ENCODE results near the gene RASGRP2. TPM values are rescaled to one million over a fixed set of nuclear protein-coding genes. Genes with fewer than 3 reads are reported as not detected.

The RASGRP2 gene
- total RNA-seq, 4 donors from 2014 or later: 34.5 to 84.9 (median 41.1) TPM

DNA sequence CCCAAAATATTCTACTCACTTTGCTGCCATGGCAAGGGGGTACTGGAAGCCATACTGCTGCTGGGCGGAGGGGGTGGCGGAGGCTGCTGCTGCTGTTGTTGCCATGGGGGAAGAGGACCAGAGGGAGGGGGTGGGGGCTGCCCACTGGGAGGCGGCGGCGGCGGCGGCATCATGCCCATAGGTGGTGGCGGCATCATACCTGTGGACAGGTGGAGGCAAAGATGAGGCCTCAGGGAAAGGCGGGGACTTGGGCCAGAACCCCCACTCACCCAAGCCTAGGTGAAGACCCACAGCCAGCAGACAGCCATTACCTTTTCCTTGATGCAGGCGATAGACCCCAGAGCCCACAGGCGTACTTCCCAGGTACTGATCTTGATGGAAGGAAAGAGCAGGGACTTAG, 22.9 kb upstream of the RASGRP2 start:
- Histone ChIP-seq H3K27ac (peak overlapping the region; percentile 4 to 86 (median 80)), H3K4me3 (no peak overlapping the region), H3K27me3 (no peaks in the 10 kb centered on the region), H3K9me3 (no peaks in the 10 kb centered on the region), H3K36me3 (peaks cover 23 to 98% of the 10 kb centered on the region in 2 donors), H3K4me1 (peaks cover 6 to 89% (median 31%) of the 10 kb centered on the region in 3 donors)
- WGBS, 2 donors (ENCODE audit: low coverage in 1 of 2): no CpG with 5 or more reads among the region's 11 CpGs
- TF ChIP-seq EP300 (IDR thresholded peaks at IDR 0.05) (no peak), POLR2A (IDR thresholded peaks at IDR 0.05) (no peak), POLR2AphosphoS5 (IDR thresholded peaks at IDR 0.05) (no peak)
- TF ChIP-seq, protein P1, sequence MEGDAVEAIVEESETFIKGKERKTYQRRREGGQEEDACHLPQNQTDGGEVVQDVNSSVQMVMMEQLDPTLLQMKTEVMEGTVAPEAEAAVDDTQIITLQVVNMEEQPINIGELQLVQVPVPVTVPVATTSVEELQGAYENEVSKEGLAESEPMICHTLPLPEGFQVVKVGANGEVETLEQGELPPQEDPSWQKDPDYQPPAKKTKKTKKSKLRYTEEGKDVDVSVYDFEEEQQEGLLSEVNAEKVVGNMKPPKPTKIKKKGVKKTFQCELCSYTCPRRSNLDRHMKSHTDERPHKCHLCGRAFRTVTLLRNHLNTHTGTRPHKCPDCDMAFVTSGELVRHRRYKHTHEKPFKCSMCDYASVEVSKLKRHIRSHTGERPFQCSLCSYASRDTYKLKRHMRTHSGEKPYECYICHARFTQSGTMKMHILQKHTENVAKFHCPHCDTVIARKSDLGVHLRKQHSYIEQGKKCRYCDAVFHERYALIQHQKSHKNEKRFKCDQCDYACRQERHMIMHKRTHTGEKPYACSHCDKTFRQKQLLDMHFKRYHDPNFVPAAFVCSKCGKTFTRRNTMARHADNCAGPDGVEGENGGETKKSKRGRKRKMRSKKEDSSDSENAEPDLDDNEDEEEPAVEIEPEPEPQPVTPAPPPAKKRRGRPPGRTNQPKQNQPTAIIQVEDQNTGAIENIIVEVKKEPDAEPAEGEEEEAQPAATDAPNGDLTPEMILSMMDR (IDR thresholded peaks at IDR 0.05): no peak
- ATAC-seq: no peak

GRCh38 chr11:64765851-64766665, 22.1 kb upstream of the RASGRP2 start:
- ATAC-seq: no peak
- TF ChIP-seq, protein P1 (IDR thresholded peaks at IDR 0.05): no peak
- TF ChIP-seq EP300 (IDR thresholded peaks at IDR 0.05) (no peak), POLR2AphosphoS5 (IDR thresholded peaks at IDR 0.05) (no peak), POLR2A (IDR thresholded peaks at IDR 0.05) (no peak)
- H3K9me3 ChIP-seq: no peaks in the 10 kb centered on the region
- 65 to 81% methylated on average over 10 to 13 of the region's 42 CpGs for WGBS, 2 donors (ENCODE audit: low coverage in 1 of 2)
- H3K4me1 ChIP-seq: peaks cover 4 to 89% (median 36%) of the 10 kb centered on the region in 3 donors
- peak overlapping the region in 3 of 4 donors; percentile 82 to 86 (median 86) for H3K27ac ChIP-seq
- H3K27me3 ChIP-seq: no peaks in the 10 kb centered on the region
- no peak overlapping the region for H3K4me3 ChIP-seq
- H3K36me3 ChIP-seq: peaks cover 23 to 95% of the 10 kb centered on the region in 2 donors

- ATAC-seq: no peak
- no peak for TF ChIP-seq POLR2A (IDR thresholded peaks at IDR 0.05)
- TF ChIP-seq, protein P1 (IDR thresholded peaks at IDR 0.05): peak in 2 of 4 experiments; percentile 48 to 52
- H3K36me3 ChIP-seq: peaks cover 23 to 88% of the 10 kb centered on the region in 2 donors
Measured at GRCh38 chr11:64765291-64765850, 21.4 kb upstream of the RASGRP2 start.

DNA sequence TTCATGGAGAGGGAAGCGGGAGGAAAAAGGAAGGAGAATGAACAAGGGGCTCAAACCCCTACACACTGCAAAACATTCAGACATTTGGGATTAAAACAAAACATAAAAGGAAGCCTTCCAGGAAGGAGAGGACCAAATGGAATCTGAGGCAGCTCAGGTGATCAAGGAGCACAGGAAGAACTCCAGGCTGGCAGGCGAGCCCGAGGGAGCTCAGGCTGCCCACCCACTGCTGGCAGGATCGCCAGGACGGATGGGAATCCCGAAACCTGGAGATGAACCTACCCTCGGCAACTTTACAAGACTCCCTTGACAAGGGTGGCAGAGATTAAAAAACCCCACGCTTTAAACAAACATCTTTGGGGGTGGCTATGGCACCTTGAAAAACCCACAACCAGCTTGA, 20.8 kb upstream of the RASGRP2 start:
- Histone ChIP-seq H3K4me3 (no peak overlapping the region), H3K36me3 (peaks cover 18 to 82% of the 10 kb centered on the region in 2 donors), H3K9me3 (no peaks in the 10 kb centered on the region), H3K4me1 (peaks cover 7 to 91% (median 44%) of the 10 kb centered on the region in 3 donors), H3K27me3 (no peaks in the 10 kb centered on the region), H3K27ac (peak overlapping the region in 3 of 4 donors; percentile 84 to 86 (median 86))
- no peak for ATAC-seq
- no peak for TF ChIP-seq POLR2AphosphoS5 (IDR thresholded peaks at IDR 0.05)
- no peak for TF ChIP-seq POLR2A (IDR thresholded peaks at IDR 0.05)
- TF ChIP-seq, protein P1 (IDR thresholded peaks at IDR 0.05): no peak
- TF ChIP-seq EP300 (IDR thresholded peaks at IDR 0.05): no peak
- WGBS, 2 donors (ENCODE audit: low coverage in 1 of 2): 57 to 83% methylated on average over 4 to 8 of the region's 8 CpGs

More at GRCh38 chr11:64765291-64765850, 21.4 kb upstream of the RASGRP2 start:
- H3K27ac ChIP-seq: peak overlapping the region in 3 of 4 donors; percentile 82 to 86 (median 86)
- WGBS, 2 donors (ENCODE audit: low coverage in 1 of 2): 82% methylated on average over 24 of the region's 30 CpGs; no CpG with 5 or more reads in 1 of the 2 donors
- no peak overlapping the region for H3K4me3 ChIP-seq
- H3K27me3 ChIP-seq: no peaks in the 10 kb centered on the region
- no peaks in the 10 kb centered on the region for H3K9me3 ChIP-seq
- peaks cover 4 to 89% (median 38%) of the 10 kb centered on the region in 3 donors for H3K4me1 ChIP-seq
